Skeletal muscle cell (primary cell): ENCODE results near the gene DNM2.

Experiments
- DNase-seq: peaks from one replicate; pipeline ENCODE4 v3.0.0-alpha.2; 2010; ENCODE audit warnings: low read depth
- H3K4me3 ChIP-seq: 2 replicates; pipeline ENCODE4 v1.5.1; 2011; ENCODE audit warnings: low read depth, mild to moderate bottlenecking, control low read depth, low read length, moderate library complexity

DNM2 gene

DNA sequence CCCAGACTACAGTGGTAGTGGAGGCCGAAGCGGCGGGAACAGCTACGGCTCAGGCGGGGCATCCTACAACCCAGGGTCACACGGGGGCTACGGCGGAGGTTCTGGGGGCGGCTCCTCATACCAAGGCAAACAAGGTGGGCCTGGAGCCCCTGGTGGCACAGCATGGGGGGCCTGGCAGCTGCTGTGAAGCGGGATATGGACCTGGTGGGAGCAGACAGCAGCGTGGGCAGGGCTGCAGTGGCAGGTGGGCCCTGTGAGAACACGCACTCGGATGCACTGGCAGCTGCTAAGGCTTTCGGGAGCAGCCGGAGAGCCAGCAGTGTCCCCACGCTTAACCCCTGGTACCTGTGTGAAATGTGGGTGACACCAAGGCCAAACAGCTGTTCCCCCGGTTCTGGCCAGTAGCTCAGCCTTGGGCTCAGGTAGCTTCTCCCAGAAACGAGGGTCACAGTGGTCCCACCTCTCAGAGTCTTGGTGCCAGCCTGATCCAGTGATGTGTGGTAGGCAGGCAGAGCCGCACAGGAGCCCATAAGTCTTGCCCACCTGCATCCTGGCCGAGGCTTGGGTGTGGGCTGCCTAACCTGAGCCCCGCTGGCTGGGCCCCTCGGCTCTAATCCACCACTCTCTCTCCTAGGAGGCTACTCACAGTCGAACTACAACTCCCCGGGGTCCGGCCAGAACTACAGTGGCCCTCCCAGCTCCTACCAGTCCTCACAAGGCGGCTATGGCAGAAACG lies 29.2 kb upstream of the DNM2 start:
- DNase-seq, result no peak
- no peak overlapping the region for H3K4me3 ChIP-seq

DNA sequence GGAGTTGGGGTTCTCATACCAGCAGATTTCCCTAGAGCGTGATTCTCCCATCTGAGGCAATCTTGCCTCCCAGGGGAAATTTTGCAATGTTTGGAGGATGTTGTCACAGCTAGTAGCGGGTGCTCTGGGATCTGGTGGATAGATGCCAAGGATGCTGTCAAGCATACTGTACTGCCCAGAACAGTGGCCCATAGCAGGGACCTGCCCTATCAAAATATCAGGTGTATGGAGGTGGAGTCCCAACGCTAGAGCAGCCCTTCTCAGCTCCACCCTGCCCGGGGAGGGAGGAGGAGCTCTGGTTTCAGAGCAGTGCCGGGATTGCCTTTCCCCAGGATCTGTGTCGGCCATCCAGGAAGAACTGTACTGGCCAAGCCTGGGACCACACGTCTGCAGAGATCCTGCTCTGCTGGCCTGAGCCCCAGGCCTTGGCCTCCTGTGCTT lies 27.5 kb upstream of the DNM2 start:
- DNase-seq, result no peak
- no peak overlapping the region for H3K4me3 ChIP-seq

DNA sequence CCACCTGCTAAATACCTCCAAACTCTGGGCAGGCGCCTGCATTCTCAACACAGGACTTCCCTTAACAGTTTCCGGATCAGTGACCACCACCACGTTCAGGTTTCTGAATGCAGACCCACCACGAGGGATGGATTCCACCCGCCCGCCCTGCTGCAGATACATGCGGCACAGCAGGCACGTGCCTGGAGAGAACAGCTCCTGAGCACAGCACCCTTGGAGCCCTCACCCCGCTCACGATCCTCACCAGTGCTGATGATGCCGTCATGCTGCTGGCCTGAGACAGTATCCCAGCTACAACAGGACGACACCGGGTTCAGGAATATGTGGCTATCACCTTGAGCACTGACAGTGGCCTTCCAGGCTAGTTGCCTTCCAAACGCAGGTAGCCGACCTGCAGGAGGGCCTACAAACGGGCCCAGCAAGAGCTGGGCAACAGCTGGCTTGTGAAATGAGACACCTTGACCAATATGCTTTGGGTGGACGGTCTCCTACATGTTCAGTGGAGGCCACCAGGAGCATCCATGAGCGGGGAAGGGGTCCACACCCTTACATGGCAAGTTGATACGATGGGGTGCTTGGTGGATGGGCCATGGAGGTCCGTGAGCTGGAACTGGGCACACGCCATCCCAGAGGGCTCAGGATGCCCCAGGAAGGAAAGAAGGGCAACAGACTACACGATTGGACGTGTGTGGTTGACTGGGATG lies 26.5 kb upstream of the DNM2 start:
- H3K4me3 ChIP-seq, result no peak overlapping the region
- DNase-seq, result no peak

DNA sequence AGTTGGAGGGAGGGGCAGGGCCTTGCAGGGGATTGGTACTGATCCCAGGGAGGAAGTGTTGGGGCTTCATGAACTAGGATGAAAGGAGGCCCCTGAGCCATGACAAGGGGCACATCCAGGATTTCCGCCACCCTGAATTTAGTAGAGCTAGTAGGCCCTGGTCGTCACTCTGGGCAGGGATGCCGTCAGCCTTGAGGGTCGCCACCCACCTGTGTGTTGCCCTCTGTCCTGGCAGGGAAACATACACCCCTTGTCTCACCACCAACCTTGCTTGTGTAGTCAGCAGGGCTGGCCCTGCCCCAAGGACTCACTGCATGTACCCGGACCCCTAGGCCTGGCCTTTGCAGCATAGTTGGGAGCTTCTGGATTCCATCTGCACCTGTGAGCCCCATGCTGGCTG lies 26.0 kb upstream of the DNM2 start:
- DNase-seq, result no peak
- H3K4me3 ChIP-seq, result no peak overlapping the region

DNA sequence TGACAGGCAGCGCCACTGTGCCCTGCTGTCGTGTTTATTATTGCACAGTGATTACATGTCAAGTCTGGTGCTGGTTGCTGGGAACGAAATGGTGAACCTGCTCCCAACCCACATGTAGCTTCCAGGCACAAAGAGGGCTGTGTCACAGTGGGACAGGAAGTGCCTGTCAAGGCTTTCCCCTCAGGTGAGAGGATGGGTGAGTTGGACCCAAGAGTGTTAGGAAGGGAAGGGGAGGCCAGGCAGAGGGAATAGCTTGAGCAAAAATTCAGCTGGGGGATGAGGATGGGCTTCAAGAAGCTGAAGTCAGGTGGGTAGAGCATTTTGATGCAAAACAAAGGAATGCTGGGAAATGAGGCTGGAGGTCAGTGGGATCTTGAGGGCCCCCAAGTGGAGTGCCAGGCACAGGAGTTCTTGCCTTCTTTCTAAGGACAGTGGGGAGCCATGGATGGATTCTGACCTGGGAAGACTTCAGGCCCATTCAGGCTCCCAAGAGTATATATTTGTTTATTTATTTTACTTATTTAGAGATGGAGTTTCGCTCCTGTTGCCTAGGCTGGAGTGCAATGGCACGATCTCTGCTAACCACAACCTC lies 25.1 kb upstream of the DNM2 start:
- no peak overlapping the region for H3K4me3 ChIP-seq

DNA sequence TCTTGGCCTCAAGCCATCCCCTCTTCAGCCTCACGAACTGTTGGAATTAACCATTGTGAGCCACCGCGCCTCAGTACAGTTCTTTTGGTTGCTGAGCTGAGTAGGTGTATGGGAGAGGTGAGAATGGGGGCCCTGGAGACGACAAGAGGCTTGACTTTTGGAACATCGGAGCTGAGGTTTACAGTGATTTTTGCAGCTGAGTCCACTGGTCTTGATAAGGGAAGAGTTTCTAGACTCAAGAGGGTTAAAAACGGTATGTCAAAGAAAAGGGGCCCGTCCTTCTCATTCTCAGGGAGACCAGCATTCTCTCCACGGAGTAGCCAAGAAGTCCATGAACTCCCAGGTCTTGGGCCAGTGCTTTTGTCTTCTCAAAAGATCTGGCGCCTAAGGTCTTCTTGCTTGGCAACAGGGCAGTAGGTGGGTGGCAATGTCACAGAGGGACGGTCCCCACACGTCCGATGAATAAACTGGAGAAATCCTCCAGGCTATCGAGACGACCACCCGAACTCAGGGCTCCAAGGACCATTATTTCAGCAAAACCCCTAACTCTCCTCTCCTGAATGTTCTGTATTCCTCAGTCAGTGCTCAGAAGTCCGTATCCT lies 23.1 kb upstream of the DNM2 start:
- no peak overlapping the region for H3K4me3 ChIP-seq

More for the DNA sequence above, 25.1 kb upstream of the DNM2 start:
- DNase-seq, result no peak

DNA sequence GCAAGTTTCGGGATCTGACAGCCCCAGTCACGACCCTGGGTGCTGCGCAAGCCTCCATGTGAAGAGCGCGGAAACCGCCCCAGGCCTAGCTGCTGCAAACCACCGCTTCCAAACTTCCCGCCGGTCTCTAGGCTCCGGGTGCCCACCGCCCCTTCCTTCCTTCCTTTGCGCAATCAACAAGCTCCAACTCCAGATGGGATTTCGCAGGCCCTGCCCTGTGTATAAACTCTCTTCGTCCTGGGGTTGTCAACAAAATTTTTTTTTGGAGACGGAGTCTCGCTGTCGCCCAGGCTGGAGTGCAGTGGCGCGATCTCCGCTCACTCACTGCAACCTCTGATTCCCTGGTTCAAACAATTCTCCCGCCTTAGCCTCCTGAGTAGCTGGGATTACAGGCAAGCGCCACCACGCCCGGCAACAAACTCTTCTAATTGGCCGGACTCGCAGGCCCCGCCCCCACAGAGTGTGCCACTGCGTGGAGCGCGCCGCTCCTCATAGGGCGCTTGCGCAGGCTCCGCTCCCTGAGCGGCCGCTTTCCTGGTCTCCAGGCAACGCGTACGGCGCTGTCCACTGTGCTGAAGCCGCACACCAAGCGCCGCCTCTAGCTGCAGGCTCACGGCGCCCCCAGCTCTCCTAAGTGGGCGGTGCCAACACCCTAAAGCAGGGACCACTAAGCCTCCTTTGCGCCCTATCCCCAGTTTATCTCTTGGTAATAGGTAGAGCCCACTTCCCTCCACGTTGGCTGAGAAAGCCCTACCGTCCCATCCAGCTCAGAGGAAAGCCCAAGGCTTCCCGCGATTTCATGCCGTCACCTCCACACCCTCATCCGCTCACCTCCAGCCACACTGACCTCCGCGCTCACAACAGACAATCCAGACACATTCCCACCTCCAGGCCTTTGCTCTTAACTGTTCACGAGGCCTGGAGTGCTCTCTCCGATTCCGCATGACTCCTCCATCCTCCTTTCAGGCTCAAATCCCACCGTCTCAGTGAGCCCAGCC lies 22.2 kb upstream of the DNM2 start:
- DNase-seq, result peak; percentile 78
- H3K4me3 ChIP-seq, result peak overlapping the region; percentile 24

More for the DNA sequence above, 23.1 kb upstream of the DNM2 start:
- DNase-seq, result no peak

DNA sequence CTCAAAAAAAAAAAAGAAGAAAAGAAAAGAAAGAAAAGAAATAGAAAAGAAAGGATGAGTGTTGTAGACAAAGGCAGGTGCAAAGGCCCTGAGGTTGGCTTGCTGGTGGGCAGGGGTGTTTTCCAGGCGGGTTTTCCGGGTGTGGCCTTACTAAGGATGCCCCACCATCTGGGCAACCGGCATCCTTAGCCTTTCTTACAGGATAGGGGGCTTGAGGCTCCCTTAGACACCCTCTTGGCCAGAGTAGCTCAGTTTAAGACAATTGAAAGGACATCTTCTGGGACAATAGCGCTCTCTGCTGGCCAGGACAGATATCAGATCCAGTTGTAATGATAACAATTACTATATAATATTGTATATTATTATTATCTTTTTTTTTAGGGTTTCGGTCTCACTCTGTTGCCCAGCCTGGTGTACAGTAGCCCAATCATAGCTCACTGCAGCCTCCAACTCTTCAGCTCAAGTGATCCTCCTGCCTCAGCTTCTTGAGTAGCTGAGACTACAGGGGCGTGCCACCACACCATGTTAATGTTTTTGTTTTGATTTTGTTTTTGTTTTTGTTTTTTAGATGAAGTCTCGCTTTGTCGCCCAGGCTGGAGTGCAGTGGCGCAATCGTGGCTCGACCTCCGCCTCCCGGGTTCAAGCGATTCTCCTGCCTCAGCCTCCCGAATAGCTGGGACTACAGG lies 18.1 kb upstream of the DNM2 start:
- H3K4me3 ChIP-seq, result no peak overlapping the region
- DNase-seq, result no peak

DNA sequence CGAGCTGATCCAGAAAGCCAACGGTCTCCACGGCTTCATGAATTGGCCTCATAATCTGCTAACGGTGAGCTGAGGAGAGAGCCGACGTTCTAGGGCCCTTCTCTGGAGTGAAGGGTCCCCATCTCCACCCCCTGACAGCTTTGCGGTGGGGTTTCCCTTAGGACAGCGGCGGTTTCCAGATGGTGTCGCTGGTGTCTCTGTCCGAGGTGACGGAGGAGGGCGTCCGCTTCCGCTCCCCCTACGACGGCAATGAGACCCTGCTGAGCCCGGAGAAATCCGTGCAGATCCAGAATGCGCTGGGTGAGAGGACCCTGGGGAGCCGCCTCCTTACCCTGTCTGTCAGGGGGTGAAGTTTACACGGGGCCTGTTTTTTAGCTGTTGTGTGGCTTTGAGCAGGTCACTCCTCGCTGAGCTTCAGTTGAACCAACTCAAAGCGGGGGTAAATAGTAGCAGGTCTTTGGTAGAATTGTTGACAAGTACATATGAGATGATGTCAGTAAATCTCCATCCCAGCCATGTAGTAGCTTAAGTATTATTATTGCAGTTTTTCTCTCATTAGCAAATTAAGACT lies 15.8 kb upstream of the DNM2 start:
- H3K4me3 ChIP-seq, result peak overlapping the region; percentile 88
- no peak for DNase-seq

DNA sequence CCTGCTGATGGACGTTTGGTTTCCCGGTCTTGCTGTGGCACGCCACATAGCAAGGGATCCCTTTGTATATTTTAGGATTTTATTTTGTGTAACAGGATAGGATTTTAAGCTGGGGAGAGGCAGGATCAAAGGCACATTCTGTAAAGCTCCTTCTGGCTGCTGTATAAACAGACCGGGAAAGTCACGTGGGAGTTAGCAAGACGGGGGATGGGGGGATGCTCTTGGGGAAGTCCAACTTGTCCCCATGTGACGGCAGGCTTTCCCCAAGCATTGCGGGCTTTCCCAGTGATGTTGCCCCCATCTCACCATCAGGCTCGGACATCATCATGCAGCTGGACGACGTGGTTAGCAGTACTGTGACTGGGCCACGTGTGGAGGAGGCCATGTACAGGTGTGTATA lies 10.9 kb upstream of the DNM2 start:
- H3K4me3 ChIP-seq, result no peak overlapping the region

DNA sequence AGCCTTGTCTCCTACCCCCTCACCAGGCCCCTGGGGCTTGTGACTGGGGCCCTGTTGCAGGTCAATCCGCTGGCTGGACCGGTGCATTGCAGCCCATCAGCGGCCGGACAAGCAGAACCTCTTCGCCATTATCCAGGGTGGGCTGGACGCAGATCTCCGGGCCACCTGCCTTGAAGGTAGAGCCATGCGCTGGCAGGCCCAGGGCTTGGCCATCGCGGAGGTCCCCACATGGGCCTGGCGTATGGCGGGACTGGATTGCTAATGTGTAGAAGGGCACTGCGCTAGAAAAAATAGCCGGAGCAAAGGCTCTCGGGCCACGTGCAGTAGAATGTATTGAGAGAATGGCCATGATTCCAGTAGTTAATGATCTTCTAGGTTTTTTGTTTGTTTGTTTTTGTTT lies 10.4 kb upstream of the DNM2 start:
- no peak for DNase-seq

More for the DNA sequence above, 10.9 kb upstream of the DNM2 start:
- DNase-seq, result no peak

DNA sequence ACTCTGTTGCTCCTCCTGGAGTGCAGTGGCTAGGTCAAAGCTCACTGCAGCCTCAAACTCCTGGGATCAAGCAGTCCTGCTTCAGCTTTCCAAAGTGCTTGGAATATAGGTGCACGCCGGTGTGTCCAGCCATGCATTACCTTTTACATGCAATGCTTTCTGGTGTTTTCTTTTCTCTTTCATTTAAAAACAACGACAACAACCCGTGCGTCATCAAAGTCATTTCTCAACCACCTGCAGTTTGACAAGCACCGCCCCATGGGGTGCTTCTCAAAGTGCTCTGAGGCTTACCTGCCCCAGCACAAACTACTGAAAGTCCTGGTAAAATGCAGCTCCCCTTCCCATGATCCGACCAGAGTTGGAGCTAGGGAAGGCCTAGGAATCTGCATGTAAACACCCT lies 9.6 kb upstream of the DNM2 start:
- no peak for DNase-seq
- no peak overlapping the region for H3K4me3 ChIP-seq

More for the DNA sequence above, 10.4 kb upstream of the DNM2 start:
- no peak overlapping the region for H3K4me3 ChIP-seq

DNA sequence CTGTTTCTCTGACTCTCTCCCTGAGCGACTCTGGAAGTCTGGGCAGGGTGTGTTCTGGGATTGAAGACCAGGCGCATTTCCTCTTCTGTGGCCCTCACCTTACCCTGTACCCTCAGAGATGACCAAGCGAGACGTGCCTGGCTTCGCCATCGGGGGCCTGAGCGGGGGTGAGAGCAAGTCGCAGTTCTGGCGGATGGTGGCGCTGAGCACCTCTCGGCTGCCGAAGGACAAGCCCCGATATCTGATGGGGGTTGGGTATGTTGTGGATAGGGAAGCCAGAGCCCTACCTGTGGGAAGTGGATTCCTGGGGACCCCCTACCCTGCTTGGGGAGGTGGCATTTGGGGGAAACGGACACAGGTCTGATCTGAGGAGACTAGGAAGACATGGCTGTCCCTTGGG lies 5.8 kb upstream of the DNM2 start:
- H3K4me3 ChIP-seq, result no peak overlapping the region

DNA sequence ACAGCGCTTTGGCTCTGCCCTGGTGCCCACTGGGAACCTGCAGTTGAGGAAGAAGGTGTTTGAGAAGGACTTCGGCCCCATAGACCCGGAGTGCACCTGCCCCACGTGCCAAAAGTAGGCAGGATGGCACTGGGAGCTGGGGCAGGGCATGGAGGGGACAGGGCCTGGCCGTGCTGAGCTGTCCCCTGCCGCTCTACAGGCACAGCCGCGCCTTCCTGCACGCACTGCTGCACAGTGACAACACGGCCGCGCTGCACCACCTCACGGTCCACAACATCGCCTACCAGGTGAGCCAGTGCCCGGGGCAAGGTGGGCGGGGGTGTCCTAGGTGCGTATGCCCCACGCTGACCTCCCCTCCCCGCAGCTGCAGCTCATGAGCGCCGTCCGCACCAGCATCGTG lies 5.1 kb upstream of the DNM2 start:
- H3K4me3 ChIP-seq, result no peak overlapping the region
- DNase-seq, result no peak

More for the DNA sequence above, 5.8 kb upstream of the DNM2 start:
- DNase-seq, result no peak

DNA sequence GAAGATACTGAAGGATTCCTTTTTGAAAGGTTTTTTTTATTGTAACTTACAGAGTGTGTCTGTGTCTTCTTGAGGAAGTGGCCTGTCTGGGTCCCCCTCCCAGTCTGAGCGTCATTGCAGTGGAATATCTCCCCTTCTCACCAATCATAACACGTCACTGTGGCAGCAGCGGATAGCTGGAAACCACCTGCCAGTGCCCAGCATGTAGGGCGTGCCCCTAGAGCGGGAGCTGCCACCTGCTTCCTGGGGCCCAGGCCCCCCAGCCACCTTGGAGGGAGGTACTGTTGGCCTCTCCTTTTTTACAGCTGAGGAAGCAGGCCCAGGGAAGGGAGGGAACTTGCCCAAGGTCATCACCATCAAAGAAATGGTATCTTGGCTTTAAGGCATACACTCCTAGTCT lies 4.6 kb upstream of the DNM2 start:
- no peak for DNase-seq
- no peak overlapping the region for H3K4me3 ChIP-seq

DNA sequence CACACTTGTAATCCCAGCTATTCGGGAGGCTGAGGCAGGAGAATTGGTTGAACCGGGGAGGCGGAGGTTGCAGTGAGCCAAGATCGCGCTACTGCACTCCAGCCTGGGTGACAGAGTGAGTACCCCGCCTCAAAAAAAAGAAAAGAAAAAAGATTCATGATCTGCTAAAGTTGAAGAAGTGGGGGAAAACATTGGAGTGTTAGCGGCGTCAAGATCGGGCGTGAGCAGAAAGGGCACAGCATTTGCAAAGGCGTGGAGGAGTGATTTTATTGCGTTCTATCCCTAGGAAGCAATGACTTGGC lies 874 bp upstream of the DNM2 start:
- DNase-seq, result no peak
- H3K4me3 ChIP-seq, result peak overlapping the region; percentile 33

DNA sequence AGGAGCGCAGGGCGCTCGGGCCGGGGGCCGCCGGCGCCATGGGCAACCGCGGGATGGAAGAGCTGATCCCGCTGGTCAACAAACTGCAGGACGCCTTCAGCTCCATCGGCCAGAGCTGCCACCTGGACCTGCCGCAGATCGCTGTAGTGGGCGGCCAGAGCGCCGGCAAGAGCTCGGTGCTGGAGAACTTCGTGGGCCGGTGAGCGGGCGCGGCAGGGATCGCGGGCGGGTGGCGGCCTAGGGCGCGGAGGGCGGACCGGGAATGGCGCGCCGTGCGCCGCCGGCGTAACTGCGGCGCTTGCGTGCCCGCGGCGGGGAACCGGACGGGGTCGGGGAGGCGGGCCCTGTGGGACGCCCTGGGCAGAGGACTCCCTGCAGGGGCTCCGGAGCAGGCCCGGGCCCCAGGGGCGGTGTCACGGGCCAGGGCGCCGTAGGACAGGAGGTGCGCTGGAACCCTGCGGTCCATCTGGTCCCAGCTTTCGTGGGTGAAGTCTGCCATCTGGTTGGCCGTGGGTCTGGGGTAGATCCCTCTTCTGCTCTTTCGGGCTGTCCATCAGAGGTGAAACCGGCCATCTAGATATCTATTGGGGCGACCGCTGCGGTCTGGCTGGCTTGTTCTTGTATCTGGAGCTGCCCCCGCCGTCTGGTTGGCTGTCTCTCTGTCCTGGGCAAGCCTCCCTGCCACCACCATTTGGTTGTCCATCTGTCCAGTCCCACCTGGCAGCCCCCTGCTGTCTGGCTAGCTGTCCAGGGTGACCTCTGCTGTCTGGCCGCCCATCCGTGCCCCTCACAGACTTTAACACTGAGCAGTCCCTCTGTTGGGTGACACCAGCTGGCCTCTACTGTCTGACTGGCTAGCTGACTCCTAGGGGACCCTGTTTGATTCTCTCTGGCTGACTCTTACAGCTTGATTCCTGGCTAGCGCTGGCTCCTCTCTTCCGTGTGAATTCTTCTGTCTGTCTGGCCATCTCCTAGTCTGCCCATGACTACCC lies 622 bp downstream of the DNM2 start:
- no peak for DNase-seq
- H3K4me3 ChIP-seq, result peak overlapping the region; percentile 85
